ENCODE results near the gene HYI. TPM values are rescaled to one million over a fixed set of nuclear protein-coding genes. Genes with fewer than 3 reads are reported as not detected.

Gene HYI
- total RNA-seq, 2 donors from 2014 or later, result 67.7 to 104 TPM

DNA sequence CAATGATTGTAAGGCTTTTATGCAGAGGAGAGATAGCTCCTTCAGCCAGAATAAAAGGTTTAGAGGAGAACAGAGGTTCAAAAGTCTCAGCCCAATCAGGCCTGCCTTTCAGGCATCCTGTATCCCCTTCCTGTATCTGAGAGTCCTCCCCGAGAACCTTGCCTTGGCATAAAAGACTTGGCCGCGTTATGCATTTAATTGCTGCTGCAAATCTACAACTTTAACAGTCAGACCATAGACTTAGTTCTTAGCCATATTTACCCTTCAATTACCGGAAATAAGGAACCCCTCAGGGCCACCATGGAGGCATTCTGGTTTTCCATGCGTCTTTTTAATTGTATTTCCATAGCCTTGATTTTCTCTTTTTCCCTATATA lies 18.3 kb upstream of the HYI start:
- Histone ChIP-seq H3K4me1 (replicated peaks) (no peaks in the 10 kb centered on the region), H3K36me3 (no peaks in the 10 kb centered on the region), H3K9me3 (no peaks in the 10 kb centered on the region), H3K4me3 (no peak overlapping the region), H3K27me3 (replicated peaks; ENCODE audit: insufficient read depth) (no peaks in the 10 kb centered on the region), H3K27ac (no peak overlapping the region)
- 78% methylated on average over 5 of the region's 5 CpGs for WGBS
- DNase-seq (ENCODE audit: low spot score), result no peak
- TF ChIP-seq POLR2A (IDR thresholded peaks at IDR 0.05) (no peak), POLR2AphosphoS5 (IDR thresholded peaks at IDR 0.05) (no peak)
- TF ChIP-seq, protein P1, sequence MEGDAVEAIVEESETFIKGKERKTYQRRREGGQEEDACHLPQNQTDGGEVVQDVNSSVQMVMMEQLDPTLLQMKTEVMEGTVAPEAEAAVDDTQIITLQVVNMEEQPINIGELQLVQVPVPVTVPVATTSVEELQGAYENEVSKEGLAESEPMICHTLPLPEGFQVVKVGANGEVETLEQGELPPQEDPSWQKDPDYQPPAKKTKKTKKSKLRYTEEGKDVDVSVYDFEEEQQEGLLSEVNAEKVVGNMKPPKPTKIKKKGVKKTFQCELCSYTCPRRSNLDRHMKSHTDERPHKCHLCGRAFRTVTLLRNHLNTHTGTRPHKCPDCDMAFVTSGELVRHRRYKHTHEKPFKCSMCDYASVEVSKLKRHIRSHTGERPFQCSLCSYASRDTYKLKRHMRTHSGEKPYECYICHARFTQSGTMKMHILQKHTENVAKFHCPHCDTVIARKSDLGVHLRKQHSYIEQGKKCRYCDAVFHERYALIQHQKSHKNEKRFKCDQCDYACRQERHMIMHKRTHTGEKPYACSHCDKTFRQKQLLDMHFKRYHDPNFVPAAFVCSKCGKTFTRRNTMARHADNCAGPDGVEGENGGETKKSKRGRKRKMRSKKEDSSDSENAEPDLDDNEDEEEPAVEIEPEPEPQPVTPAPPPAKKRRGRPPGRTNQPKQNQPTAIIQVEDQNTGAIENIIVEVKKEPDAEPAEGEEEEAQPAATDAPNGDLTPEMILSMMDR (IDR thresholded peaks at IDR 0.05), result no peak
- intact Hi-C loops (cut with DNase I), result no loop called here

DNA sequence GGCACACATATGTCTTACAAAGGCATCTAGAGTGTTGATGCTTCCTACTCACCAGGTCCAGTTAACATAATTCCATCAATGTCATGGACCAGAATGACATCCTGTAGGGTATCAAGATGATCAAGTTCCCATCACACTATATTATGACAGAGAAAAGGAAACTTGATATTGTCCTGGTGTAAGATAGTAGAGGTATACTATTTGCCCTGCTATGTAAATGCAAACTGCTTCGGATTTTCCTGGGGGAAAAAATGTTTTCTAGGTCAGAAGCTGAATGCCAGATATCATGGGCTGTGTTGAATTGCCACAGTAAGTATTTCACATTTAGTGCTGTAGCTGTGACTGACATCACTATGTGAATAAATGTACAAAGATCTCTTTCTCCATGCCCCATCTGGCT lies 16.2 kb upstream of the HYI start:
- TF ChIP-seq POLR2A (IDR thresholded peaks at IDR 0.05), result no peak
- TF ChIP-seq, protein P1 (IDR thresholded peaks at IDR 0.05), result no peak
- no peak for TF ChIP-seq POLR2AphosphoS5 (IDR thresholded peaks at IDR 0.05)
- no peak for DNase-seq (ENCODE audit: low spot score)
- intact Hi-C loops (cut with DNase I), result no loop called here
- Histone ChIP-seq H3K4me3 (no peak overlapping the region), H3K9me3 (no peaks in the 10 kb centered on the region), H3K36me3 (no peaks in the 10 kb centered on the region), H3K27me3 (replicated peaks; ENCODE audit: insufficient read depth) (no peaks in the 10 kb centered on the region), H3K4me1 (replicated peaks) (no peaks in the 10 kb centered on the region), H3K27ac (no peak overlapping the region)
- WGBS, result 78% methylated on average over 1 of the region's 1 CpG

DNA sequence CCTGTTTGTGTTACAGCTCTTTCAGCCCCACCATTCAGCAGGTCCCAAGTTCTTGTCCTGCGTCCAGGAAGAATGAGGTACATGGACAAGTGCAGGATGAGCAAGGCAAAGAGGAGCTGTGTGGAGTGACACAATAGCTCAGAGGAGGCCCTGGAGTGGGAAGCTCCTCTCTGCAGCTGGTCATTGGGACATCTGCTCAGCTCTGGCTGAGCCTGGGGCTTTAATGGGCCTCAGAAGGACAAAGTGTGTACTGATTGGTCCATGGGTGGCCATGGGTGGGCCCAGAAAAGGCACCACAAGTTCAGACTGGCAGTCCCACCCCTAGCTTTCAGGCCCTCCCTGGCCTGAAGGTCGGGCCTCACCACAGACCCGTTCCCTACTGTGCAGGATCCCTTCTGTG lies 14.7 kb upstream of the HYI start:
- H3K4me3 ChIP-seq, result no peak overlapping the region
- no peaks in the 10 kb centered on the region for H3K4me1 ChIP-seq (replicated peaks)
- no peaks in the 10 kb centered on the region for H3K9me3 ChIP-seq
- H3K36me3 ChIP-seq, result no peaks in the 10 kb centered on the region
- TF ChIP-seq POLR2A (IDR thresholded peaks at IDR 0.05) (no peak), POLR2AphosphoS5 (IDR thresholded peaks at IDR 0.05) (no peak)
- TF ChIP-seq, protein P1 (IDR thresholded peaks at IDR 0.05), result no peak
- intact Hi-C loops (cut with DNase I), result no loop called here
- H3K27me3 ChIP-seq (replicated peaks; ENCODE audit: insufficient read depth), result no peaks in the 10 kb centered on the region
- 70% methylated on average over 3 of the region's 3 CpGs for WGBS
- no peak overlapping the region for H3K27ac ChIP-seq
- DNase-seq (ENCODE audit: low spot score), result no peak

DNA sequence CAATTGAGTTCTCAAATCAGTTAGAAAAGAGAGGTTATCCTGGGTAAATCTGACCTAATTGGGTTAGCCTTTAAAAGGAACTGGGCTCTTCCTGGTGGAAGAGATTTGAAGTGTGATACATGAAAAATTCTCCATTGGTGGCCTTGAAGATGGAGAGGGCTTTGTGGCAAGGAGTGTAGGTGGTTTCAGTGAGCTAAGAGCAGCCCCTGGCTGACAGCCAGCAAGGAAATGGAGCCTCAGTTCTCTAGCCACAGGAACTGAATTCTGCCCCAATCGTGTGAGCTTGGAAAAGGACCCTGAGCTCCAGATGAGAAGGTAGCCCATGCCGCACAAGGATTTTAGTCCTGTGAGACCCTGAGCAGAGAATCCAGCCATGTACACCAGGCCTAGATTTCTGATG lies 12.7 kb upstream of the HYI start:
- Histone ChIP-seq H3K27me3 (replicated peaks; ENCODE audit: insufficient read depth) (no peaks in the 10 kb centered on the region), H3K9me3 (no peaks in the 10 kb centered on the region), H3K27ac (no peak overlapping the region), H3K4me3 (no peak overlapping the region), H3K4me1 (replicated peaks) (no peaks in the 10 kb centered on the region), H3K36me3 (no peaks in the 10 kb centered on the region)
- no peak for DNase-seq (ENCODE audit: low spot score)
- intact Hi-C loops (cut with DNase I), result no loop called here
- TF ChIP-seq POLR2A (IDR thresholded peaks at IDR 0.05) (no peak), POLR2AphosphoS5 (IDR thresholded peaks at IDR 0.05) (no peak)
- TF ChIP-seq, protein P1 (IDR thresholded peaks at IDR 0.05), result no peak
- 56% methylated on average over 2 of the region's 2 CpGs for WGBS

DNA sequence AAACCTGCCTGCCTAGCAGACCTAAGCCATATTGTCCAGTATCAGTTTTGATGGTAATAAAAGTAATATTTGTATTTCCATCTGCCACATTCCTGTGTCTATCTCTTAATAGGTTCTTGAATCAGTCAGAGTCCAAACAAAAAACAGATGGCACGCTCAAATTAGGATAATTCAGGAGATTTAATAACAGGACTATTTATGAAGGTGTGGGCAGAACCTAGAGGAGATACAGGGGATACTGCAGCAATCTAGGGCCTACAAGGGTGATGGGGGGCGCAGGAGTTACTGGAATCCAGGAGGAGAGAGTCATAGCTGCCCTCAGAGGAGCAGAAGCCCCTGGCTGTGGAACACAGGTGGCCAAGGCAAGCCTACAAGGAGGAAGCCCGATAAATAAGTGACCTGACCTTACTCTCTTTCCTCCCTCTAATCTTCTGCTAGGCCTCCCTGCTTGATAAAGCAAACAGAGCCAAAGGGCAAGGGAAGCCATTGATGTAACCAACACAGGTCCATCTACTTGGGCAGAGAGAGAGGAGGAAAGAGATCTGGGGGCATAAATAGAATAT lies 11.9 kb upstream of the HYI start:
- intact Hi-C loops (cut with DNase I), result no loop called here
- Histone ChIP-seq H3K27ac (no peak overlapping the region), H3K4me1 (replicated peaks) (no peaks in the 10 kb centered on the region), H3K4me3 (no peak overlapping the region), H3K27me3 (replicated peaks; ENCODE audit: insufficient read depth) (no peaks in the 10 kb centered on the region), H3K36me3 (no peaks in the 10 kb centered on the region), H3K9me3 (no peaks in the 10 kb centered on the region)
- TF ChIP-seq, protein P1 (IDR thresholded peaks at IDR 0.05), result no peak
- TF ChIP-seq POLR2A (IDR thresholded peaks at IDR 0.05) (no peak), POLR2AphosphoS5 (IDR thresholded peaks at IDR 0.05) (no peak)
- DNase-seq (ENCODE audit: low spot score), result no peak
- 72% methylated on average over 3 of the region's 3 CpGs for WGBS

All from prostate gland (tissue), 2 donors.